Astrocyte (in vitro differentiated cells and primary cell): ENCODE data around the gene TSPAN33.
"Not testable (repeated sequence)": the region's sequence is repeated elsewhere in the genome, so short reads cannot be mapped to it uniquely, and the experiment has no call there.

Experiments
- EZH2 ChIP-seq: IDR thresholded peaks from 2 replicates; pipeline ENCODE4 v1.6.1; 2012; ENCODE audit warnings: mild to moderate bottlenecking, low read length, inconsistent platforms; ENCODE audit not compliant: insufficient read depth
- TF ChIP-seq, protein P1 (sequence below): IDR thresholded peaks from 2 replicates; pipeline ENCODE4 v1.5.1; 2011; ENCODE audit warnings: low read depth, mild to moderate bottlenecking, inconsistent platforms, low read length, moderate library complexity; ENCODE audit not compliant: insufficient read depth

GRCh38 chr7:129219166-129219565 lies 74.7 kb downstream of the TSPAN33 start:
- TF ChIP-seq, protein P1, sequence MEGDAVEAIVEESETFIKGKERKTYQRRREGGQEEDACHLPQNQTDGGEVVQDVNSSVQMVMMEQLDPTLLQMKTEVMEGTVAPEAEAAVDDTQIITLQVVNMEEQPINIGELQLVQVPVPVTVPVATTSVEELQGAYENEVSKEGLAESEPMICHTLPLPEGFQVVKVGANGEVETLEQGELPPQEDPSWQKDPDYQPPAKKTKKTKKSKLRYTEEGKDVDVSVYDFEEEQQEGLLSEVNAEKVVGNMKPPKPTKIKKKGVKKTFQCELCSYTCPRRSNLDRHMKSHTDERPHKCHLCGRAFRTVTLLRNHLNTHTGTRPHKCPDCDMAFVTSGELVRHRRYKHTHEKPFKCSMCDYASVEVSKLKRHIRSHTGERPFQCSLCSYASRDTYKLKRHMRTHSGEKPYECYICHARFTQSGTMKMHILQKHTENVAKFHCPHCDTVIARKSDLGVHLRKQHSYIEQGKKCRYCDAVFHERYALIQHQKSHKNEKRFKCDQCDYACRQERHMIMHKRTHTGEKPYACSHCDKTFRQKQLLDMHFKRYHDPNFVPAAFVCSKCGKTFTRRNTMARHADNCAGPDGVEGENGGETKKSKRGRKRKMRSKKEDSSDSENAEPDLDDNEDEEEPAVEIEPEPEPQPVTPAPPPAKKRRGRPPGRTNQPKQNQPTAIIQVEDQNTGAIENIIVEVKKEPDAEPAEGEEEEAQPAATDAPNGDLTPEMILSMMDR = not testable (repeated sequence)
- TF ChIP-seq EZH2 = not testable (repeated sequence)
